Esophagus muscularis mucosa (tissue), 3 donors: ENCODE data around the gene TAF10.

ENCODE experiments used
- POLR2A ChIP-seq: fragments of 450-650 bp; IDR thresholded peaks from one replicate; pipeline ENCODE4 v1.6.1; 2017; ENCODE audit warnings: antibody characterized with exemption, moderate library complexity, mild to moderate bottlenecking, low read depth
- POLR2AphosphoS5 ChIP-seq, 2 donors: sonication (generic); formaldehyde crosslinking; IDR thresholded peaks; one replicate each; pipeline ENCODE4 v1.6.1; 2017; ENCODE audit warnings: antibody characterized with exemption in 2 of 2
- TF ChIP-seq, protein P1 (sequence below), 3 experiments: fragments of 200-600 bp in 2 of 3; fragments of 450-650 bp in 1 of 3; sonication (generic) in 2 of 3; IDR thresholded peaks; one replicate each; pipeline ENCODE4 v1.5.1; 2017 to 2019; ENCODE audit warnings: antibody characterized with exemption in 3 of 3, mild to moderate bottlenecking in 2 of 3, moderate library complexity in 1 of 3

- TF ChIP-seq, protein P1, sequence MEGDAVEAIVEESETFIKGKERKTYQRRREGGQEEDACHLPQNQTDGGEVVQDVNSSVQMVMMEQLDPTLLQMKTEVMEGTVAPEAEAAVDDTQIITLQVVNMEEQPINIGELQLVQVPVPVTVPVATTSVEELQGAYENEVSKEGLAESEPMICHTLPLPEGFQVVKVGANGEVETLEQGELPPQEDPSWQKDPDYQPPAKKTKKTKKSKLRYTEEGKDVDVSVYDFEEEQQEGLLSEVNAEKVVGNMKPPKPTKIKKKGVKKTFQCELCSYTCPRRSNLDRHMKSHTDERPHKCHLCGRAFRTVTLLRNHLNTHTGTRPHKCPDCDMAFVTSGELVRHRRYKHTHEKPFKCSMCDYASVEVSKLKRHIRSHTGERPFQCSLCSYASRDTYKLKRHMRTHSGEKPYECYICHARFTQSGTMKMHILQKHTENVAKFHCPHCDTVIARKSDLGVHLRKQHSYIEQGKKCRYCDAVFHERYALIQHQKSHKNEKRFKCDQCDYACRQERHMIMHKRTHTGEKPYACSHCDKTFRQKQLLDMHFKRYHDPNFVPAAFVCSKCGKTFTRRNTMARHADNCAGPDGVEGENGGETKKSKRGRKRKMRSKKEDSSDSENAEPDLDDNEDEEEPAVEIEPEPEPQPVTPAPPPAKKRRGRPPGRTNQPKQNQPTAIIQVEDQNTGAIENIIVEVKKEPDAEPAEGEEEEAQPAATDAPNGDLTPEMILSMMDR (IDR thresholded peaks at IDR 0.05) = no peak
- no peak for TF ChIP-seq POLR2A
- TF ChIP-seq POLR2AphosphoS5 (IDR thresholded peaks at IDR 0.05) = no peak
Observed at GRCh38 chr11:6604790-6605189, 7.2 kb downstream of the TAF10 start.
